KOPT-K1 (cell line): ENCODE measurements around the gene ERCC6L2.

Source experiments
- H3K27ac ChIP-seq: fragments of 200-600 bp; sonication (generic); 2 replicates; pipeline ENCODE4 v1.5.1; 2016; ENCODE audit warnings: antibody characterized with exemption, mild to moderate bottlenecking, low read depth, low read length; ENCODE audit not compliant: poor library complexity, severe bottlenecking
- H3K36me3 ChIP-seq: fragments of 200-600 bp; sonication (generic); 2 replicates; pipeline ENCODE4 v1.5.1; 2017; ENCODE audit warnings: antibody characterized with exemption, mild to moderate bottlenecking, low read length, moderate library complexity; ENCODE audit not compliant: insufficient read depth
- H3K9me3 ChIP-seq: fragments of 200-600 bp; sonication (generic); 2 replicates; pipeline ENCODE4 v1.5.1; 2017; ENCODE audit warnings: antibody characterized with exemption, low read length, mild to moderate bottlenecking; ENCODE audit not compliant: insufficient read depth, poor library complexity, severe bottlenecking

Gene ERCC6L2

GRCh38 chr9:95930277-95930676 lies 54.8 kb downstream of the ERCC6L2 start:
- Histone ChIP-seq H3K27ac (no peak overlapping the region), H3K9me3 (no peaks in the 10 kb centered on the region), H3K36me3 (peaks cover 85% of the 10 kb centered on the region)

GRCh38 chr9:95935861-95936578 lies 60.5 kb downstream of the ERCC6L2 start:
- no peak overlapping the region for H3K27ac ChIP-seq
- H3K9me3 ChIP-seq: peaks cover 19% of the 10 kb centered on the region
- peaks cover 78% of the 10 kb centered on the region for H3K36me3 ChIP-seq

- H3K9me3 ChIP-seq: peaks cover 19% of the 10 kb centered on the region
- H3K27ac ChIP-seq: no peak overlapping the region
- H3K36me3 ChIP-seq: peaks cover 78% of the 10 kb centered on the region
These were observed 61.1 kb downstream of the ERCC6L2 start for GRCh38 chr9:95936579-95937075.

GRCh38 chr9:95937131-95937530 lies 61.6 kb downstream of the ERCC6L2 start:
- Histone ChIP-seq H3K9me3 (peaks cover 19% of the 10 kb centered on the region), H3K27ac (no peak overlapping the region), H3K36me3 (peaks cover 78% of the 10 kb centered on the region)

- Histone ChIP-seq H3K36me3 (peaks cover 78% of the 10 kb centered on the region), H3K9me3 (peaks cover 19% of the 10 kb centered on the region), H3K27ac (no peak overlapping the region)
These were observed 63.2 kb downstream of the ERCC6L2 start for GRCh38 chr9:95938724-95939123.

GRCh38 chr9:95939472-95939871 lies 64.0 kb downstream of the ERCC6L2 start:
- Histone ChIP-seq H3K36me3 (peaks cover 79% of the 10 kb centered on the region), H3K27ac (no peak overlapping the region), H3K9me3 (peaks cover 19% of the 10 kb centered on the region)

GRCh38 chr9:95940265-95940664 lies 64.8 kb downstream of the ERCC6L2 start:
- H3K27ac ChIP-seq: no peak overlapping the region
- H3K36me3 ChIP-seq: peaks cover 71% of the 10 kb centered on the region
- H3K9me3 ChIP-seq: peaks cover 19% of the 10 kb centered on the region

- H3K9me3 ChIP-seq: peaks cover 24% of the 10 kb centered on the region
- H3K36me3 ChIP-seq: peaks cover 65% of the 10 kb centered on the region
- no peak overlapping the region for H3K27ac ChIP-seq
These were observed 66.5 kb downstream of the ERCC6L2 start for GRCh38 chr9:95942016-95942415.

- Histone ChIP-seq H3K36me3 (peaks cover 64% of the 10 kb centered on the region), H3K9me3 (peaks cover 30% of the 10 kb centered on the region), H3K27ac (no peak overlapping the region)
These were observed 71.6 kb downstream of the ERCC6L2 start for GRCh38 chr9:95947118-95947517.

GRCh38 chr9:95952471-95952870 lies 77.0 kb downstream of the ERCC6L2 start:
- Histone ChIP-seq H3K36me3 (peaks cover 61% of the 10 kb centered on the region), H3K9me3 (peaks cover 33% of the 10 kb centered on the region), H3K27ac (no peak overlapping the region)

GRCh38 chr9:95953986-95954385 lies 78.5 kb downstream of the ERCC6L2 start:
- Histone ChIP-seq H3K27ac (no peak overlapping the region), H3K36me3 (peaks cover 51% of the 10 kb centered on the region), H3K9me3 (peaks cover 17% of the 10 kb centered on the region)

- Histone ChIP-seq H3K27ac (no peak overlapping the region), H3K9me3 (peaks cover 12% of the 10 kb centered on the region), H3K36me3 (peaks cover 46% of the 10 kb centered on the region)
These were observed 79.4 kb downstream of the ERCC6L2 start for GRCh38 chr9:95954940-95955339.

- peaks cover 13% of the 10 kb centered on the region for H3K36me3 ChIP-seq
- no peaks in the 10 kb centered on the region for H3K9me3 ChIP-seq
These were observed 87.4 kb downstream of the ERCC6L2 start for GRCh38 chr9:95962936-95963335.

GRCh38 chr9:95963659-95964058 lies 88.2 kb downstream of the ERCC6L2 start:
- no peaks in the 10 kb centered on the region for H3K9me3 ChIP-seq
- H3K27ac ChIP-seq: no peak overlapping the region
- peaks cover 15% of the 10 kb centered on the region for H3K36me3 ChIP-seq

More at GRCh38 chr9:95962936-95963335, 87.4 kb downstream of the ERCC6L2 start:
- H3K27ac ChIP-seq: no peak overlapping the region

- Histone ChIP-seq H3K9me3 (no peaks in the 10 kb centered on the region), H3K27ac (no peak overlapping the region), H3K36me3 (peaks cover 21% of the 10 kb centered on the region)
These were observed 90.8 kb downstream of the ERCC6L2 start for GRCh38 chr9:95966306-95966705.

GRCh38 chr9:95970317-95970716 lies 94.8 kb downstream of the ERCC6L2 start:
- H3K27ac ChIP-seq: no peak overlapping the region
- peaks cover 49% of the 10 kb centered on the region for H3K36me3 ChIP-seq
- H3K9me3 ChIP-seq: no peaks in the 10 kb centered on the region
